ENCODE results near the gene ARHGEF17.

Gene ARHGEF17

DNA sequence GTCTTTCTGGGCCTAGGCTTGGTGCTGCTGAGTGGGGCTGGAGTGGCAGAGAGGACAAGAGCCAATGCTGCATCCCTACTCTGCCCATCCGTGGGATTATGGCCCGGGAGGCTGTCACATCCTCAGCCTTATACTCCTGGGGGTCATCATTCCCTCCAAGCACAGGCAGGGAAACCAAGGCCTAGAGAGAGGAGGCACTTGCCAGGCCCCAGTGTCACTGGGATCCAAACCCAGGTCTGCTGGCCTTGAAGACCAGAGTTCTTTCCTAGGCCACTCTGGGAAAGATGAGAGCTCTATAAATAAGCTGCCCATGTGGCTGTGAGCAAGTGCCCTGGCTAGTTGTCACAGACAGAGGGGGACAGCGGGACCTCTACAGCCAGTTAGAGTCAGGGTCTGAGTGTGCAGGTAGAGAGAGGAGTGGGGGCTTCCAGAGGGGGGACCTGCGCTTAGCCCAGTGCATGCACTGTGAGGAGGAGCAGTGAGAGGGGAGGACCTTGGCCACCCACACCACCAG lies 72.9 kb downstream of the ARHGEF17 start:
- DNase-seq (ENCODE audit: low read depth), result no peak

DNA sequence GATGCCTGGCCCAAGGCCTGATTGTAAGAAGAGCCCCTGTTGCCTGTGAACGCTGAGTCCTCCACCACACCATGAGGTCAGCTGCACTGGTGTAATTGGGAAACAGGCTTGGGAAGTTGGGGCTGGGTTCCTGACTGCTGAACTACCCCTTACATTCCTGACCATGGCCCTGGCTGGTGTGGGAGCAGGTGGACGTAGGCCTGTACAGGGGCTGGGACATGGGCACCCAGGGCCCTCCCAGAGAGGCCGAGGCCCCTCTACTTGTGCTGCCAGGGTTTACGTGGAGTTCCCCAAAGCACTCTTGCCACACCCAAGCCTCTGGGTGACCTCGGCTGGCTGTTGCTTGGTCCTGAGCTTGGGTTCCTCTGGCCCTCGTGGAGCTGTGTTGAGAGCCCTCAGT lies 73.5 kb downstream of the ARHGEF17 start:
- no peak for DNase-seq (ENCODE audit: low read depth)

DNA sequence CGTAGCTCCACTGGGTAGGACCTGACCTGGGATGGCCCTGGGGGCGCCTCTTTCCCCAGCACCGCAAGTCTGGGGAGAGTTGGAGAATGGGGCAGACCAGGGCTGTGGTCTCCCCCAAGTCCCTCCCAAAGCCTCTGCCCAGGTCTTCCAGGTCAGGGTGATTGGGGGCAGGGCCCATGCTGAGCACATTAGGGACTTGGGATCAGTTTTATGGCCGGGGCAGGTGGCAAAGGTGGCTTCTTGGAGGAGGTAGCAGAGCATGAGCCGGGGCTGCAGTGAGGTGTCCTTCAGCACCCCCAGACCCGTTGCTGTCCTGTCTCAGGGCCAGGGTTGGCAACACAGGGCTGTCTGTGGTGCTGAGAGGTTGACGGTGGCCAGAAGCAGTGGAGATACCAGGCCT lies 74.1 kb downstream of the ARHGEF17 start:
- DNase-seq (ENCODE audit: low read depth), result no peak

DNA sequence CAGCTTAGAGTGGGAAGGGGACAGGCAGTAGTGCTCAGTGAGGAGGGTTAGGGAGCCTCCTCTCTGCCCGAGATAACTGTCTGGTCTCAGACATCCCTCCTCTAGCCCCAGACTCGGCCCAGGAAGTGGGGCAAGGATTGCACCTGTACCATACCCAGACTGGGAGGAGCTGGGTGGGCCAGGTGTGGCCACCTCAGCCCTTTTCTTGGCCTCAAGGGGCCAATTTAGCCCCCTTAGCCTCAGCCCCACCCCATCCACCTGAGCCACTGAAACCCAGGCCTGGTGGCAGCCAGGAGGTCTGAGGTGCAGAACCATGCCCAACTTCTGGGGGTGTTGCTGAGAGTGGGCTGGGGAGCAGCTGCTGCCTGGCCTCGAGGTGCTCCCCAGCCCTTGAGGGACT lies 74.7 kb downstream of the ARHGEF17 start:
- DNase-seq (ENCODE audit: low read depth), result no peak

DNA sequence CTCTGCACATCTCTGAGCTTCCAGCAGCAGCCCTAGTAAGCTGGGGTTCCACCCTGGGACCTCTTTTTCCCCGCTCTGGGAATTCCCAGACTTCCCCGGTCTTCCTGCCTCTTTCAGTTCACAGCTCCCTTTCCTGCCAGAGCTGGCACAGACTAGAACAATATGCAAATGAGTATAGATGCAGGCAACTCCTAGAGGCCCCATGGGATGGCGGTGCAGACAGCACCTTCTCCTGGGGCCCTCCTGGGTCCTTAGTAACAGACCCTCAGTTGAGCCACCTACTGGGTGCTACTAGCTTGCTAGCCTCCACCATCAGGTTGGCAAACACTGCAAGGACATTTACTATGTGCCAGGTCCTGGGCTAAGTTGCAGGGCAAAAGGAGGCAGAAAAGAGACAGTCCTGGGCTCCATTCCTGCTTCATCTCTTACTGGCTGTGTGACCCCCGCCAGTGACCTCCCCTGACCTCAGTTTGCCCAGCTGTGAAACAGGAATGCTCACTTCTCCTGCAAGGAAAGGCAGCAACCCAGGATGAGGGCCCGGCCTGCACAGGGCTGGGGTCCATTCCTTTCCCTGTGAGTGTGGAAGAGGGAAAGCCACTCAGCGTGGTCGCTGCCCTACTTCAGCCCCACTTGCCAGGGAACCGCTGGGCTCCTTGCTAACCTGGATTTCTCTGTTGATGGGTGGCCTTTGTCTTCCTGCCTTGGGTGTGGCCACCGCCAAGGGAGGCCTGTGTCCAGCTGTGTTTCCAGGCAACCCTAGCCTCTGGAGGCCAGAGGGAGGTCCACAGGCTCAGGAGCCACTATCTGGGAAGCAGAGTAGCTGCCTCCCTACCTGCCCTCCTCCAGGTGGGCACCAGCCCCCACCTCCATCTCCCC lies 75.4 kb downstream of the ARHGEF17 start:
- no peak for DNase-seq (ENCODE audit: low read depth)

DNA sequence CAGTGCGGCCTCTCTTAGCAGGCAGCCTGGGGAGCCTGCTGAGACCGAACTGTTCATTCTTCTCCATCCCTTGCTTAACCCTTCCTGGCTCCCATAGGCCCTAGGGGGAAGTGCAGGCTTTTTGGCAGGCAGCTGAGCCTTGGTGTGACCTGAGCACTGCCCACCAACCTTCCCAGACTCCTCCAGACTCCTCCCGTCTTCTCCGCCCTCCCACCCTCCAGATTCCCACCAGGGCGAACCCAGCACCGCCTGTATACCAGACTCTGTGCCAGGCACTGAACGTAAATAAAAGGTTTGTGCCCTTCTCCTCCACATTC lies 76.0 kb downstream of the ARHGEF17 start:
- no peak for DNase-seq (ENCODE audit: low read depth)

DNA sequence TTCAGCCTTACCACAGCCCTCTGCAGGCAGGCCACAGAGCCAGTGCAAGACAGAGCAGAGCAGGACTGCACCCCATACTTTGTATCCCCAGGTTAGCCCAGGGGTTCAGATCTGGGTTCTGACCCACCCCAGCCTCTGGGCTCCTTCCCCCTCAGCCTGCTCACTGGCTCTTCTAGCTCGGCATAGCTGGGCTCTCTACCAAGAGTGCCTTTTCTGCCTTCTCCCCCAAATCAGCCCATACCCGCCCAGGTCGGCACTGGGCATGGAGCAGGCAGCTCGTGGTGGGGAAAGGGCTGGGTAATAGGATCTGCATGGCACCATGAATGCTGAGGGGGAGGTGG lies 76.4 kb downstream of the ARHGEF17 start:
- DNase-seq (ENCODE audit: low read depth), result no peak

DNA sequence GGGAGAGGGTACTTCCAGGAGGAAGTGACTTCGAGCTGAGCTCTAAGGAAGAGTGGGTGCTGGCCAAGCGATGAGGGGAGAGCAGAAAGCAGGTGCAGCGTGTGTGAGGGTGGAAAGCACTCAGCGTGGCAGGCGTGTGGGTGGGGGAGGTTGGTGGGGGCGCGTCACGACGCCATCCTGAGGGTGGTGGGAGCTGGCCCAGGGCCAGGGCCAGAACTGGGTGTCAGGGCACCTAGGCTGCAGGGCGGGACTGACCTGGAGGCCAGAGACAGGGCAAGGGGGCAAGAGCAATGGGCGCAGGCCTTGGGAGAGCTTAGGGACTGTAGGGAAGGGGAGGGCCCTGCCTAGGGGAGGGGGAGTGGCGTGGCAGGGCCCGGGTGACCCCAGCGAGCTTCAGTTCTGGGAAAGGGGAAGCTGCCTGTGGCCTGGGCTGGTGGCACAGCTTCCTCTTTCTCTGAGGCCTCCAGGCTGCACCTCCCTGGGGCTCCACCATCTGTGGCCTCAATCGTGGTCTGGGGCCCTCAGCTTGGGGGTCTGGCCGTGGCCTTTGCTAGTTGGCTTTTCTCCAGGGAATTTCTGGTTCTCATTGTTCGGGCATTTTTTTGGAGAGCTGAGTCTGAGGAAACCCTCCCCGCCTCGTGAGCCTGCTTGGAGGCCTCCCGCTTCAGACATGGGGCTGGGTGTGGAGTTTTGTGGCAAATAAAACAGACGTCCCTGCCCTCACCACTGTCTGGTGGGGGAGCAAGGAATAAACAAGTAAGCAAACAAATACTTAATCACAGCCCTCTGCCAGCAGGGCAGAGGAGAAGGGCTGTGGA lies 77.0 kb downstream of the ARHGEF17 start:
- DNase-seq (ENCODE audit: low read depth), result no peak

DNA sequence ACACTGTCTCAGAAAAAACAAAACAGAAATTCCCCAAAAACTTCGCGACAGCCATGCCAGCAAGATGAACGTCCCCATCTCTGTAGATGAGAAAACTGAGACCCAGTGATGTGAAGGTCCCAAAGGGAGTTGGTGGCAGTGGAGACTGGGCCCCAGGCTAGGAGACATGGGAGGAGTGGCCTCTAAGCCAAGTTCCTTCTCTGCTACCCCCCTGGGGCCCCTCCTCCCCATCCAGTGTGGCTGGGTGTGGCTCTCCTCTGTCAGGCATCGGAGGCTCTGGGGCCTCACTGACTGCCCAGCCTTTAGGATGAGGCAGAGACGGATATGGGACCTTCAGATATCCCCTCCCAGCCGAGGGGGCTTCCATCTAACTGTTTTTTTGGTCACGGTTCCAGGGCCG lies 77.9 kb downstream of the ARHGEF17 start:
- no peak for DNase-seq (ENCODE audit: low read depth)

DNA sequence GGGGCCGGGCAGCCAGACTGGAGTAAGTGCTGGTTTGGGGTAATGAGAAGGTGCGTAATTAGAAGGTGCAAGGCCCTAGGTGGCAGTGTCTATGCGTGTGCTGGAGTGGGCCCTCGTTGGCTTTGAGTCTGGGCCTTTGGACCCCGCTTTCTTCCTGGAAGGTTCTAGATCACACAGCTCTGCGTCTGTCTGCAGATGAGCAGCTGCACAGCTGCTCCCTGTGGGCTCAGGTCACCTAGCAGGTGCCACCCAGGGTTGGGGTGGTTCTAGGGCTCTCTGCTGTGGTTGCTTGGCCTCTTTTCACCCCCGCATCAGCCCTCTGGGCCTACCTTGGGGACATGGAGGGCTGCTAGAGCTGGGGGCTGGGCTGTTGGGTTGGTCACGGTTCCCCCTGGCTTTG lies 78.5 kb downstream of the ARHGEF17 start:
- no peak for DNase-seq (ENCODE audit: low read depth)

DNA sequence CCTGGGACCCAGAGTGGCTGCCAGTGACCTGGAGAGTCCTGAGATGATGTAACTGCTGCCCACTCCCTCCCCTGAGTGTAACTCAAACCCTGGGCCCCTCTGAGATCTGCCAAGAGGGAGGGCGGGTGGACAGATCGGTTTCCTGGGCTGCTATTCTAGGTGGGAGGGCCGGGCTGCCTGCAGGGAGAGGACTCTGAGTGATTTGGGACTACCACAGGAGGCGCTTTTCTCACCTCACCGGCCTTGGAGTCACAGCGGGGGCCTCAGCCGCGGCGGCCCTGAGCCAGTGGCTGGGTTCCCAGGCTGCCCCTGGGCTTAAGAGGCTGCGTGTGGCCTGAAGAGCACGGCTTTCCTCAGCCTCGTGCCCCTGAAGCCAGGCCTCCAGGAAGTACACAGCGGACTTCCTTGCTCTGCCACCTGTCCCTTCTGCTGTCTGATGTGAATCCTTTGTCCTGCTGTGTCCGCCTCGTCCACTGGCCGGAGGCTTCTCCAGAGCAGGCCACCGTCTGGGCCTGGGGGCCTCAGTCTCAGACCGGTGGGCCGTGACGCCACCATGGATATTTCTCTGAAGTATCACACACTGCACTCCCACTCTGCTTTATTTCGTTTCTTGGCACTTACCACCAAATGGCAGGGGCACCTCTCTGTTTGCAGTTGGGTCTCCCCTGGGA lies 79.7 kb downstream of the ARHGEF17 start:
- DNase-seq (ENCODE audit: low read depth), result no peak

DNA sequence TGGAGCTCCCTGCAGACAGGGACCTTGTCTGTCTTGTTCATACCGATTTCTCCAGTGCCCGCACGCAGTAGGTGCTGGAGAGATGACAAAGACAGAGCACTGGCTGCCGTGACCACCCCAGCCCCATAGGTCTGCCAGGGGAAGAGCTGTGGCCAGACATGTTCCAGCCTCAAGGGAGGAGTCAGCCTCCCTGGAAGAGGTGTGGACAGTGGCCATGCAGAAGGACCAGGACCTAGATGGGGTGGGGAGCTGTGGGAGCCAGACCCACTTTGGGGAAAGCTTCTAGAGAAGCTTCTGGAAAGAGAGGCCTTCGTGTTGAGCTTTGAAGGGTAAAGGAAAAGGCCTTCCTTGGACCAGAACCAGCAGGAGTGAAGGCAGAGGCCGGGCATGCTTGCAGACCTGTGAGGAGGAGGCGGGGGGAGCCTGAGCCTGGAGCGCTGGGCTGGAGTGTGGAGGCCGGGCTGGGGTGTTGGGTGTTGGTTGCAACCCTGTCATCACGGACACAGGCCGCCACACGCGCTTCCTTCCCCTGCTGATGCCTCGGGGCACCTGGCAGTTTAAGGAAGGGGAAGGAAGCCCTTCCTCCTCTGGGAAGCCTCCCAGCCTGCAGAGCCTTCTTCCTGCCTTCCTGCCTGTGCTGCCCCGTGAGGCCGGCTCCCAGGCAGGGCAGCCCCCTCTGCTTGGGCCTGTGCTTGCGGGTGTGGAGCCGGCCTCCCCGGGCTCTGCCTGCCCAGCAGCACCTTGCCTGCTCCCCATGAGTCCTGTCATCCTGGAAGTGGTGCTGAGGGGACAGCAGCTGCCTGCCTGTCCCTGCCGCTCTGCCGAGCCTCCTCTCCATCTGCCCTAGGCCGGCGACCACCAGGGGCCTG lies 80.4 kb downstream of the ARHGEF17 start:
- no peak for DNase-seq (ENCODE audit: low read depth)

DNA sequence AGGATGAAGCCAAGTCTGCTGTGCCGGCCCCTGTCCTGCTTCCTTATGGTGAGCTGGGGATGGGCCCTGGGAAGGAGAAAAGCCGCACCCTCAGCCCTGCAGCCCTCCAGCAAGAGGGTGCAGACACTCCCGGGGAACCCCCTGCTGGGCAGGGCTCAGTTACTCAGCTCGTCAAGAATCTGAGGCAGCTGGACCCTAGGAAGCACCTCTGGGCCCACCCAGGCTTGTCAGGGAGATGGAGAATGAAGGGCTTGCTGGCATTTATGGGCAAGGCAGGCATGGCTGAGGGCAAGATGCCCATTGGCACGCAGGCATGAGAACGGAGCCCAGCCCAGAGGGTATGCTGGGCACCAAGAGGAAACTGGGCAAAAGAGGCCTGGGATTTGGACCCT lies 81.1 kb downstream of the ARHGEF17 start:
- no peak for DNase-seq (ENCODE audit: low read depth)

DNA sequence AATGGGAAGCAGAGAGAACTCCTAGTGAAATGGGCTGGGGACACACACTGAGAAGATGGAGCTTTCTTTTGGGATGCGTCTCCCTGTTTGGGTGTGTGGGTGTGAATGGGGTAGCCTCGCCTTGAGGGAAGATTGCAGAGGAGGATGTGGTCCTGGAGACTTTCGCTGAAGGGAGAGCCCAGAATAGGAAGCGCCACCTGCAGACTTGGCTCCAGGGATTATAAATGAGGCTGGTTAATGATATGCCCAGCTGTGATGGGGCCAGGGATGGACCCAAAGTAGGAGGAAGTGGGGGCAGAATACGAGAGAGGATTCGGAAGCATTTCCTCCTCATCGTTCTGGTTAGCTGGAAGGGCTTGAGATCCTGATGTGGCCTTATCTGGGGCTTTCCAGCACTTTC lies 81.8 kb downstream of the ARHGEF17 start:
- no peak for DNase-seq (ENCODE audit: low read depth)

DNA sequence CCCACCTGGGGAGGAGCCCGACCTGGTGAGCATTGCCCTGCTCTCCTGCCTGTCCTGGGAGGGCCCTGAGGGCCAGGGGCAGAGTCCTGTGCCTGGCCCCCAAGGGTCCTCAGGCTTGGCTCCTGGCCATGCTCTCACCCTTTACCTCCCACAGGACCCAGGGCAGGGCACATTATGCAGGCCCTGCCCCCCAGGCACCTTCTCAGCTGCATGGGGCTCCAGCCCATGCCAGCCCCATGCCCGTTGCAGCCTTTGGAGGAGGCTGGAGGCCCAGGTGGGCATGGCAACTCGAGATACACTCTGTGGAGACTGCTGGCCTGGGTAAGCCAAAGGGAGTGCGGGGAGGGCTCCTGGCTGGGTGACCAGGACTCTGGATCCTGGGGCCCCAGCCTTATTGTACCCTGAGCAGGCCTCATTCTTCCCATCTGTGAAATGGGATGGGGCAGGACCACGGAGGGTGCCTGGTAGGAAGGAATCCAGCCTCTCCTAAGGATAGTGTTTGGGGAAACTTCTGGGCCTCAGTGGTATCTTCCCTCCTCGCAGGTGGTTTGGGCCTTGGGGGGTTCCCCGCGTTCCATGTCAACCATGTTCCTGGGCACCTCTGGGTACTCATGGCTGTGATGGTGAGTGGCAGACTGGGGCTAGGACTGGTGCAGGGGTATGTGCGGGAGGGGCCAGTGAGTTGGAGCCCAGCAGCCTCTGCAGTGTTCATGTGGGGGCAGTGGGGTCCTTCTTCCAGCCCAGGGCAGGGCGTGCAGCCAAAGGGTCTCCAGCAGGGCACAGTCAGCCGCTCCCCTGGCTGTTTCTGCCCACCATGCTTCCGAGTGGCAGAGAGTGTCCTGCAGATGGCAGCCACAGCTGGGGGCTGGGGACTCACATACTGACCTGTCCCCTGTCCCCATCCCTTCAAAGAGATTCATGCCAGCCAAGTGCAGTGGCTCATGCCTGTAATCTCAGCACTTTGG lies 82.8 kb downstream of the ARHGEF17 start:
- no peak for DNase-seq (ENCODE audit: low read depth)

DNA sequence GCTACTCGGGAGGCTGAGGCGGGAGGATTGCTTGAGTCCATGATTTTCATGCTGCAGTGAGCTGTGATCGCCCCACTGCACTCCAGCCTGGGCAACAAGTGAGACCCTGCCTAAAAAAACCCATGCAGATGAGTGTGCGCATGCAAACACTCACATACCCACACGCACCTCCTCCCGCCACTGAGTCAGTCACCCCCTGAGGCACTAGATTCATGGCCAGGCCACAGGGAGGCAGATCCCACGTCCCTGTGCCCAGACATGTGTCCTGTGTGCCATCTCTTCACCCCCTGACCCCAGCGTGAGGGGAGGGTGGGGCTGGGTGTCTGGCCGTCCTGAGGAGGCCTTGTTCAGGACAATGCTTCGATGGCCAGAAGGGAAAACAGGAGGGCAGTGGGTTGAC lies 83.6 kb downstream of the ARHGEF17 start:
- no peak for DNase-seq (ENCODE audit: low read depth)

DNA sequence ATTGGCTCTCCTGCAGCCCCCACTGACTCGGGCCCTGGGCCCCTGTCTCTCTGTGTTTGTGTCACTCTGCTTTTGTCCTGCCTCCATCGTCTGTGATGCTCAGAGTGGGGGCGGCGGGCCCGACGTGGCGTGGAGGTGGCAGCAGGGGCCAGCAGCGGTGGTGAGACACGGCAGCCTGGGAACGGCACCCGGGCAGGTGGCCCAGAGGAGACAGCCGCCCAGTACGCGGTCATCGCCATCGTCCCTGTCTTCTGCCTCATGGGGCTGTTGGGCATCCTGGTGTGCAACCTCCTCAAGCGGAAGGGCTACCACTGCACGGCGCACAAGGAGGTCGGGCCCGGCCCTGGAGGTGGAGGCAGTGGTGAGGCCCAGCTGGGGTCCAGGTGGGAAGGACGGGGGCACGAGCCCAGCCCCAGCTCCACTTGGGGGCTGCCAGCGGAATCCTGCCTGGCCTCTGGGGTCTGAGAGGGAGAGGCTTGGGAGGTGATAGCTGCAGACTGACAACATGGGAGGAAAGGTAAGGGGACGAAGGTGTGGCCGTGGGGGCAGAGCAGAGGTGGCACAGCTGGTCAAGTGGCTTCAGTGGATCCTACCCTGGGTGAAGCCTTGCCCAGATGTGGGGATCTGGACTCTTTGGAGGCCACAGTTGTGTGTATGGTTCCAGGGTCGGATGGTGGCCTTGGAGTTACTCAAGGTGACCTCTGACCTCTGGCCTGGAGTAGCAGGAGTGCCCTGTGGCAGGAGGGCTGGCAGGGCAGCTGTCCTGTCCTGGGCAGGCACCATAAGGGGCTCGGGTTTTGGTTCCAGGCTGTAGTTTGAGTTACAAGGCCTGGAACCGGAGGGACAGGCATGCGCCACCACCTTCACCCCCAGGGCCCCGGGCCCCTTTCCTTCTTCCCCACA lies 84.3 kb downstream of the ARHGEF17 start:
- DNase-seq (ENCODE audit: low read depth), result no peak

DNA sequence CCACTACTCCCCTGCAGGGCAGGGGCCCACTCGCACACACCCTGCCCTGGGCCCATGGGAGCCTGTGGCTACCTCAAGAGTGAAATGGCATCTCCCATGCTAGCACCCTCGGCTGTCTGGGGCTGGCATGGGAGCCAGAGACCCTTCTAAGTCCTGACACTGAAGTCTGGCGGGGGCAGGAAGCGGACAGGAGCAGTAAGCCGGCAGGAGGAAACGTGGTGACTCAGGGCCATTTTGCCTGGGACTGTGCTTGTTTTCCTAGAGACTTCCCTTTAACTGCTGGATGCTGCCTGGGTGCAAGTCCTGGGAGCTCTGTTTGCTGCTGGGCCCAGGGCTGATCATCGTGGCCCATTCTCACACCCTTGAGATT lies 84.9 kb downstream of the ARHGEF17 start:
- DNase-seq (ENCODE audit: low read depth), result no peak

DNA sequence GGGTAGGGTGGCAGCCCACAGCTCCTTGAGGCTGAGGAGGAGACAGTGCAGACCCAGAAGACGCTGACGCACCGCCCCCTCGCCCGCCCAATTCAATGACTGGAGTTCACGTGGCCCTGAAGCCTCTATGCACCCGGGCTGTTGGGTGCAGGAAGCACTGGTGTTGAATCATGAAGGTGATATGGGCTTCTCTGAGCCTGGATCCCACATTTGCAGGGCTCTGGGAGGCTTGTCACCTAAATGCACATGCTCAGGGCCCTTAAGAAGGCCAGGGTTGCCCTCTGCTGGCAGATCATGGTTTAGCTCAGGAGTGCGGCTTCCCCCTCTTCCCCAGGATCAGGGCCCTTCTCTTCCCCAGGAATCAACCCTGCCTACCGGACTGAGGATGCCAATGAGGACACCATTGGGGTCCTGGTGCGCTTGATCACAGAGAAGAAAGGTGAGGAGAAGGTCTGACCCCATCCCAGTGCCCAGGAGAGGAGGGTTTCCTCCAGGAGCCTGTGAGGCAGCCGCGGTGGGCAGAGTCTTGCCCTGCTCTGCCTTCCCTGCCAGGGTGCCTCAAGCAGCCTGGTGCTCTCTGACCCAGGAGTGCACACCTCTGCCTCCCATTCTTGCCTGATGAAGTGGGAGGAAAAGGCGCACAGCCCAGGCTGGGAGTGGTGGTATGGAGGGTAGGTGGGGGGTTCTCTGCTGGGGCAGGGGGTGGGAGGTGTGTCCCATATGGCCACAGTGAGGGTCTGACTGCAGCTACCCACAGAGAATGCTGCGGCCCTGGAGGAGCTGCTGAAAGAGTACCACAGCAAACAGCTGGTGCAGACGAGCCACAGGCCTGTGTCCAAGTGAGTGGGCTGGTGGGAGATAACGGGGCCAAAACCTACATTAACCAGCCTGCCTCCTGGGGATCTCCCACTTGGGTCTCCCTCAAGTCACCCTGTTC lies 85.7 kb downstream of the ARHGEF17 start:
- peak; percentile 54 for DNase-seq (ENCODE audit: low read depth)

All from activated T-cell treated with anti-CD3 and anti-CD28 coated beads for 1 hour (primary cell).